Measurements from ENCODE around the gene PKP1.

Gene PKP1

GRCh38 chr1:201351617-201352016 lies 68.3 kb downstream of the PKP1 start:
- no peak for DNase-seq (ENCODE audit: low read depth)

GRCh38 chr1:201353186-201353940 lies 70.1 kb downstream of the PKP1 start:
- no peak for DNase-seq (ENCODE audit: low read depth)

- DNase-seq (ENCODE audit: low read depth): no peak
Measured at GRCh38 chr1:201354151-201354900, 71.0 kb downstream of the PKP1 start.

GRCh38 chr1:201354901-201355295 lies 71.6 kb downstream of the PKP1 start:
- no peak for DNase-seq (ENCODE audit: low read depth)

- DNase-seq (ENCODE audit: low read depth): no peak
Measured at GRCh38 chr1:201355471-201355870, 72.2 kb downstream of the PKP1 start.

GRCh38 chr1:201356236-201356635 lies 72.9 kb downstream of the PKP1 start:
- no peak for DNase-seq (ENCODE audit: low read depth)

GRCh38 chr1:201356701-201357100 lies 73.4 kb downstream of the PKP1 start:
- no peak for DNase-seq (ENCODE audit: low read depth)

GRCh38 chr1:201357211-201357610 lies 73.9 kb downstream of the PKP1 start:
- DNase-seq (ENCODE audit: low read depth): no peak

- DNase-seq (ENCODE audit: low read depth): no peak
Measured at GRCh38 chr1:201357636-201358348, 74.5 kb downstream of the PKP1 start.

GRCh38 chr1:201358596-201358995 lies 75.3 kb downstream of the PKP1 start:
- DNase-seq (ENCODE audit: low read depth): no peak

- DNase-seq (ENCODE audit: low read depth): no peak
Measured at GRCh38 chr1:201359031-201359872, 75.9 kb downstream of the PKP1 start.

GRCh38 chr1:201359873-201360210 lies 76.5 kb downstream of the PKP1 start:
- no peak for DNase-seq (ENCODE audit: low read depth)

GRCh38 chr1:201360486-201360885 lies 77.2 kb downstream of the PKP1 start:
- no peak for DNase-seq (ENCODE audit: low read depth)

- DNase-seq (ENCODE audit: low read depth): no peak
Measured at GRCh38 chr1:201360901-201361651, 77.8 kb downstream of the PKP1 start.

- no peak for DNase-seq (ENCODE audit: low read depth)
Measured at GRCh38 chr1:201361652-201362504, 78.6 kb downstream of the PKP1 start.

- no peak for DNase-seq (ENCODE audit: low read depth)
Measured at GRCh38 chr1:201362906-201363305, 79.6 kb downstream of the PKP1 start.

GRCh38 chr1:201363467-201363866 lies 80.2 kb downstream of the PKP1 start:
- DNase-seq (ENCODE audit: low read depth): no peak

GRCh38 chr1:201364808-201365105 lies 81.5 kb downstream of the PKP1 start:
- no peak for DNase-seq (ENCODE audit: low read depth)

GRCh38 chr1:201365251-201365650 lies 81.9 kb downstream of the PKP1 start:
- no peak for DNase-seq (ENCODE audit: low read depth)

- no peak for DNase-seq (ENCODE audit: low read depth)
Measured at GRCh38 chr1:201366696-201367095, 83.4 kb downstream of the PKP1 start.

GRCh38 chr1:201369209-201369608 lies 85.9 kb downstream of the PKP1 start:
- DNase-seq (ENCODE audit: low read depth): no peak
